Cardiac muscle cell (in vitro differentiated cells and primary cell): ENCODE results near the gene NT5C2. TPM values are rescaled to one million over a fixed set of nuclear protein-coding genes. Genes with fewer than 3 reads are reported as not detected.
A peak's percentile ranks its signal among the peaks of the same experiment; 100 is the strongest.
"Not testable (repeated sequence)": the region's sequence is repeated elsewhere in the genome, so short reads cannot be mapped to it uniquely, and the experiment has no call there.

Experiments used
- DNase-seq, 2 donors: peaks; one replicate each; pipeline versions ENCODE4 v3.0.0 to v3.0.0-alpha.2; 2010 to 2017; ENCODE audit warnings: low read depth in 1 of 2, low spot score in 1 of 2
- H3K27ac ChIP-seq: fragments of 200-600 bp; sonication (generic); 2 replicates; pipeline ENCODE4 v1.5.1; 2016
- H3K27me3 ChIP-seq: fragments of 200-600 bp; sonication (generic); 2 replicates; pipeline ENCODE4 v1.6.0; 2016; ENCODE audit warnings: control low read depth
- H3K36me3 ChIP-seq: fragments of 200-600 bp; sonication (generic); 2 replicates; pipeline ENCODE4 v1.5.1; 2016; ENCODE audit warnings: control low read depth
- H3K4me1 ChIP-seq: fragments of 200-600 bp; sonication (generic); 2 replicates; pipeline ENCODE4 v1.8.1; 2017; ENCODE audit warnings: low read depth, mild to moderate bottlenecking, mixed run types
- H3K4me3 ChIP-seq: fragments of 200-600 bp; sonication (generic); 2 replicates; pipeline ENCODE4 v1.5.1; 2016; ENCODE audit warnings: mild to moderate bottlenecking
- H3K9me3 ChIP-seq: fragments of 200-600 bp; sonication (generic); 2 replicates; pipeline ENCODE4 v1.5.1; 2017; ENCODE audit warnings: low read depth, mild to moderate bottlenecking, control low read depth
- CTCF ChIP-seq: IDR thresholded peaks from 2 replicates; pipeline ENCODE4 v1.5.1; 2012; ENCODE audit warnings: low read depth, mild to moderate bottlenecking, low read length
- polyA plus RNA-seq: library from polyadenylated mRNA; unstranded; fragments of >200 nt; fragmentation: Nextera tagmentation; extraction: Ambion mirVana; gene quantifications from 2 replicates; pipeline ENCODE4 v1.2.1, GENCODE V29; 2016
- total RNA-seq: library from RNA; depleted of rRNA; stranded (reverse); fragments of >200 nt; gene quantifications from 2 replicates; pipeline ENCODE4 v1.2.3, GENCODE V29; 2016

NT5C2 gene
- total and polyA plus RNA-seq, 2 experiments from 2014 or later = 51.1 to 84.0 TPM

GRCh38 chr10:103193820-103194529 lies 903 bp upstream of the NT5C2 start:
- no peaks in the 10 kb centered on the region for H3K27me3 ChIP-seq
- H3K27ac ChIP-seq = peak overlapping the region; percentile 15
- H3K4me1 ChIP-seq = peaks cover 18% of the 10 kb centered on the region
- TF ChIP-seq CTCF = no peak
- H3K36me3 ChIP-seq = no peaks in the 10 kb centered on the region
- DNase-seq = peak in 1 of 2 donors; percentile 83
- no peak overlapping the region for H3K4me3 ChIP-seq
- no peaks in the 10 kb centered on the region for H3K9me3 ChIP-seq

- Histone ChIP-seq H3K36me3 (no peaks in the 10 kb centered on the region), H3K4me3 (peak overlapping the region; percentile 66), H3K27ac (peak overlapping the region; percentile 97), H3K4me1 (peaks cover 14% of the 10 kb centered on the region), H3K9me3 (no peaks in the 10 kb centered on the region), H3K27me3 (no peaks in the 10 kb centered on the region)
- no peak for TF ChIP-seq CTCF
- peak; percentile 85 to 88 for DNase-seq
These were observed 493 bp downstream of the NT5C2 start for GRCh38 chr10:103192451-103193106.

GRCh38 chr10:103192089-103192450 lies 1.0 kb downstream of the NT5C2 start:
- H3K27ac ChIP-seq = peak overlapping the region; percentile 97
- peak in 1 of 2 donors; percentile 18 for DNase-seq
- TF ChIP-seq CTCF = no peak
- no peaks in the 10 kb centered on the region for H3K27me3 ChIP-seq
- peak overlapping the region; percentile 66 for H3K4me3 ChIP-seq
- H3K9me3 ChIP-seq = no peaks in the 10 kb centered on the region
- H3K4me1 ChIP-seq = peaks cover 14% of the 10 kb centered on the region
- H3K36me3 ChIP-seq = no peaks in the 10 kb centered on the region

GRCh38 chr10:103191198-103191597 lies 1.9 kb downstream of the NT5C2 start:
- peaks cover 14% of the 10 kb centered on the region for H3K4me1 ChIP-seq
- not testable (repeated sequence) for H3K9me3 ChIP-seq, DNase-seq, H3K36me3 ChIP-seq, H3K27me3 ChIP-seq
- H3K27ac ChIP-seq = peak overlapping the region; percentile 97
- peak overlapping the region; percentile 66 for H3K4me3 ChIP-seq

- H3K36me3 ChIP-seq = no peaks in the 10 kb centered on the region
- no peaks in the 10 kb centered on the region for H3K27me3 ChIP-seq
- H3K9me3 ChIP-seq = no peaks in the 10 kb centered on the region
- TF ChIP-seq CTCF = no peak
- H3K4me1 ChIP-seq = peaks cover 14% of the 10 kb centered on the region
- peak in 1 of 2 donors; percentile 32 for DNase-seq
- H3K27ac ChIP-seq = no peak overlapping the region
- H3K4me3 ChIP-seq = no peak overlapping the region
These were observed 4.2 kb downstream of the NT5C2 start for GRCh38 chr10:103188853-103189252.

- no peak for TF ChIP-seq CTCF
- no peak overlapping the region for H3K27ac ChIP-seq
- H3K27me3 ChIP-seq = no peaks in the 10 kb centered on the region
- no peaks in the 10 kb centered on the region for H3K9me3 ChIP-seq
- H3K4me1 ChIP-seq = peaks cover 2% of the 10 kb centered on the region
- DNase-seq = no peak
- no peaks in the 10 kb centered on the region for H3K36me3 ChIP-seq
- no peak overlapping the region for H3K4me3 ChIP-seq
These were observed 6.9 kb downstream of the NT5C2 start for GRCh38 chr10:103186128-103186527.
